Epidermal melanocyte (primary cell): Measurements from ENCODE around the gene PREX1.

Experiments used
- DNase-seq: peaks from one replicate; pipeline ENCODE4 v3.0.0; 2011; ENCODE audit warnings: low spot score; ENCODE audit not compliant: insufficient read length

The PREX1 gene

GRCh38 chr20:48625136-48625900, 202.5 kb downstream of the PREX1 start:
- DNase-seq: no peak

DNA sequence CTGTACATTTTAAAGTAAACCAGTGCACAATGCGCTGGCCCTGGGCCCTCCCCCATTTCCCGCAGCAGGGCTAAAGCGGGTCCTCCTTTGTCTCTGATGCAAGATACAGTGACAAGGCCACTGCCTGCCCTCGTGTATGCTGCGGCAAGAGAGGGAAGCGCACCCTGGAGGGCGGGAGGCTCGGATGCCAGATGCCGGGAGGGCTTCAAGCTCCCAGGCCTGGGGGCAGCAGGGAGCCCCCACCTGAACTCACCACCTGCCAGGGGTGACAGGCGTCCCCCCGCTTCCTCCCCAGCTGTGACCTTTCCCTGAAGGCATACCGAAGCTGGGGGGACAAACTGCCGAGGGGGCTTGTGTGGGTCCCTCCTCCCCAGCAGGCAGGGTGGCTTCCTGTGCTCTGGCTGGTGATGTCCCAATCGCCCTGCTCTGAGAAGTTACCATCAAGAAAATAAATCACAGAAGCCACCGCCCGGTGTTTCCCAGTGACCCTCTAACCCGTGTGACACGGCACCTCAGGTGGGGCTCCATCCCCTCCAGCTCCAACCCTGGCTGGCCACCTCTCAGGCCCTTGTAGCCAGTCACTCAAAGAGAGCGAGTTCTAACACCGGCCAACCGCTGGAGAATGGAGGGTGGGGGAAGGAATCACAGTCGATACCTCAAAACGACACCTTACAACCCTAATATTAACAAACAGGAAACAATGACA, 203.3 kb downstream of the PREX1 start:
- no peak for DNase-seq

GRCh38 chr20:48623906-48624265, 203.9 kb downstream of the PREX1 start:
- no peak for DNase-seq

DNA sequence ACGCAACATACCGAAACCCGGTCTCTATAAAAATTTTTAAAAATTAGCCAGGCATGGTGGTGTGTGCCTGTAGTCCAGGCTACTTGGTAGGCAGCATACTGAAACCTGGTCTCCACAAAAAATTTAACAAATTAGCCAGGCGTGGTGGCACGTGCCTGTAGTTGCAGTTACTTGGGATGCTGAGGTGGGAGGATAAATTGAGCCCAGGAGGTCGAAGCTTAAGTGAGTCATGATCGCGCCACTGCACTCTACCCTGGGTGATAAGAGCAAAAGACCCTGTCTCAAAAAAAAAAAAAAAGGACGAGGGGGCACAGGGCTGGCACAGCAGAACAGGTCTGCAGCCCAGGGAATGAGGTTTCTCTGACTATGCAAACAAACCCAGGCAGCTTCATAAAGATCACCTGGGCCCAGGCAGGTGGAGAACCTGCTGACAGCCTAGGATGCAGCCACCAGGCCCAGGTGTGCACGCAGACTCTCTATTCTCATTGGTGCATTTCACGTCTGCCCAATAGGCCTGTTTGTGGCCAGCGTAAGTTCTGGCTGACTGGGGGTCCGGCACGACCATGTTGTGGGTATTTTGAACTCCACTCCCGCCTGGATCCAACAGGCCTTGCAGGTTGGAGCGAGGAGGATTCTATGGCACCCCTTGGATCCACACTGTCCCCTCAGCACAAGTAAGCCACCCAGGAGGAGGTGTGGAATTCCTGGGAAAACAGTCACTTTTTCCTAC, 204.5 kb downstream of the PREX1 start:
- no peak for DNase-seq

DNA sequence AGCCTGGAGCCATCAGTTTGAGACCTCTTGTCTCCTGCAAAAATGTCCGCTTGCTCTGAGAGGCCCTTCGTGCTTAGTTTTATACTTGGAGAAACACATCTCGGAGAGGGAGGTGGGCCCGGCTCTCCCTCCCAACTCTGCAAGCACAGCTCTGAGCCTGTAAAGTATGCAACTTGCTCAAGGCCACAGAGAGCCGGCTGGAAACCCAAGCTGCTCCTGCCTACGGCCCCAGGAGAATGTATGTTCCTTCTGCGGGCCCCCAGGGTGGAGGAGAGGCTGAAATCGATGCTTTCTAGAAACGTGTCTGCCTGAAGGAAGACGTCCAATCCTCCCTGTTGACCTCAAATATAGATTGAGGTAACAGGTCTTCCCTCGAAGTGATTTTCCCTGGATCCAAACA, 205.4 kb downstream of the PREX1 start:
- DNase-seq: no peak

DNA sequence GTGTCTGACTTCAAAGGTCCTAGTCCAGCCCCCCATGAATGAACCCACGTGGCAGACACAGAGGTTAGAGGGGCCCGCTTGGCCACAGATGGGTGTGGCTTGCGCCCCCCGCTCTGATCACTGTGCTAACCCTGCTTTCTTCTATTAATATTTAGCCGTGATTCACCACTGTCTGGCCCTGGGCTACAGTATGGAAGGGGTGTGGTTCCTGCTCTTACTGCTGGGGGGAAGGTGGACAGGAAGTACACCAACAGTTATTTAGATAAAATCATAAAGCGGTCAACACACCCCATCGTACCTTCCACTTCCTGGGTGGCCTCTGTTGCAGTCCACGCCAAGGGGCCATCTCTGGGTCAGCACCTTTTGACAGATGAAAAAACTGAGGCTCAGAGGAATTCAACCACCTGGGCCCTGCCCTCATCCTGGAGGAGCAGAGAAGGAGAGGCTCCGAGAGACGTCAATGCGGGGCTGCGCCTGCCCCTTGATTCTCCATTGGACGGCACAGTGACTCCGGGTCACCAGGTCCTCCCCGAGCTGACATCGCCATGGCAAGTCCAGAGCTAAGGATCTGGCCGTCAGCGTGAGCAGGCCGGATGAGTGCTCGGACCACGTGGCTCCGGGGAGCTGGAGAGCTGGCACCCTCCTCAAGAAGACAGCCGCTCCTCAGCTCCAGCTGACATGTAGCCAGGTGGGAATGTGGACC, 206.3 kb downstream of the PREX1 start:
- DNase-seq: no peak

DNA sequence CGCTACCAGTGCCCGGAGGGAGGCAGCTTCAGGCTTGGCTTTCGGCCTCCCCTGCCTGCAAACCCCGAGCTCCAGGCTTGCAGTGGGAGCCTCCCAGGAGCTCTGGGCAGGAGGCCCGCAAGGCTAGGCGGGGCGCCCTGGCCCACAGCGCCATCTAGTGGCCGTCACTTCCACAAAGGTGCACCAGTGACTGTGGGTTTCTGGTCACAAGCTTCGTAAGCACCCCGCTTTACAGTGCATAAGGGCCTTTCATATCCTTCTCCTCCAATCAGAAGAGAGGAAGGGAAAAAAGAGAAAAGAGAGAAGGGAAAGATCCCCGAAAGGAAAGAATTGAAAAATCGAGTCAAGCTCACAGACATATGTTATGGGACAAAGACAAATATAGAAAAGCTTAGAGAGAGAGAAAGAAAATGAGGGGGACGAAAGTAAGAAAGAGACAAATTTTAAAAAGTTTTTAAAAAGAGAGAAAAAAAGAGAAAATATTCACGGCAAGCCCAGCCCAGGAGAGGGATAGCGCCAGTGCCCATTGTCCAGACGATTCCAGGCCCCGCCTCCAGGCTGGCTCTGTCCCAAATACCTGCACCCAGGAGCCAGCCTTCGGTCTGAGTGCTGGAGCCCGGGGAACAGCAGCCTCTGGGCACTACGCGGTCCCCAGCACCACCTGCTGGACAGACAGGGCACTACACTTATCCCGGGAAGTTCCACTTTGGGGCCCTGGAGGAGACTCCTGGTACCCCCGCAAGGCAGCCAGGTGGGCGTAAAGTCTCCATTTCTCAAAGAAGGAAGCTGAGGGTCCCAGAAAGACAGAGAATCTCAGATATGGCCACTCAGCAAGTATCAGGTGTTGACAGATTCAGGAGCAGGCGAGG, 207.1 kb downstream of the PREX1 start:
- DNase-seq: peak; percentile 91

- no peak for DNase-seq
Observed at GRCh38 chr20:48620154-48620506, 207.7 kb downstream of the PREX1 start.

- no peak for DNase-seq
Observed at GRCh38 chr20:48619126-48620101, 208.4 kb downstream of the PREX1 start.

DNA sequence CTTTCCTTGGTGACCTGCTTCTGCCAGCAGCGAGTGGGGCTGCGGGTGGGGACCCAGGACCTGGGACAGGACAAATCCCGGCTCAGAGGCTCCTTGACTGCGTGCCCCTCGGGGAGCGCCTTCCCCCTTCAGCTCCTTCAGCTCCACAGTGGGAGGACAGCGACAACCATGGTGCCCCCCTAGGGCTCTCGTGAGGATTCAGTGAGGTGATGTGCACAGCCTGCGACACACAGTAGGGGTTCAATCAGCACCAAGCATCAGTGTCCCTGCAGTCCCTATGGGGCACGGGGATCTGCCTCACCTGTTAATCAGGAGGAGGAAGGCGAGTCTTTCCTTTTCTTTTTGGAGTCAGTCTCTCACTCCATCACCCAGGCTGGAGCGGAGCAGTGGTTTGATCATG, 209.2 kb downstream of the PREX1 start:
- no peak for DNase-seq

DNA sequence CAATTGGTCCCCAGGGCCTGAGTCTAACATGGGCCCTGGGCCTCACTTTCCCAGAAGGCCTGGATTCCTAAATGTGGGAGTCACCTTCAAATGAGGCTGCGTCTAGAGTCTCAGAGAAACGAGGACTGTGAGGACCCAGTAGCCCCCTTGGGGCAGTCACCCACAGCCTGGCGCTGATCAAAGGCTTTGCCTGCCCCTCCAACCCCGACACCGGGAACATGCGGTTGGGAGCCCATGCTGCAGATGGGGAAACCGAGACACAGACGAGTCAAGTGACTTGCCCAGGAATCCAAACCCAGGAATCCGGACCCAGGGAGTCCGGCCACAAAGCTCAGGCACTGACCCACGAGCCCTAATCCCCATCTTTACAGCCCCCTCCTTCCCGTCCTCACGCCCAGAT, 209.7 kb downstream of the PREX1 start:
- no peak for DNase-seq

DNA sequence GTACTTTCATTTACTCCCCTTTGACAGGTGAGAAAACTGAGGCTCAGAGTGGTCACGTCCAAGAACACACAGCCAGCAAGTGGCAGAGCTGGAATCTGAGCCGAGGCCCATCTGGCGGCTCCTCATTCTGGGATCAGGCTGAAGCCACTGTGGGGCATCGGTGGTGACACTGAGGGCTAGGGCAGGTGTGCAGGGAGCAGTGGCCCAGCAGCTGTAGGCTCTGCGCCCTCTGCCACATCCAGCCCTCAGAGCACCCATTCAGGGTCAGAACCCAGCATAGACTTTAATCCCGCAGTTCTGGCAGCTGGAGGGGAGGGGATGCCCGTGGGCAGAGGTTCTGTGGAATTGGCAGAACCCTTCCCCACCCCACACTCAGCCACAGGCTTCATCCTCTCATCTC, 210.3 kb downstream of the PREX1 start:
- DNase-seq: no peak

- no peak for DNase-seq
Observed at GRCh38 chr20:48616481-48616880, 211.3 kb downstream of the PREX1 start.

DNA sequence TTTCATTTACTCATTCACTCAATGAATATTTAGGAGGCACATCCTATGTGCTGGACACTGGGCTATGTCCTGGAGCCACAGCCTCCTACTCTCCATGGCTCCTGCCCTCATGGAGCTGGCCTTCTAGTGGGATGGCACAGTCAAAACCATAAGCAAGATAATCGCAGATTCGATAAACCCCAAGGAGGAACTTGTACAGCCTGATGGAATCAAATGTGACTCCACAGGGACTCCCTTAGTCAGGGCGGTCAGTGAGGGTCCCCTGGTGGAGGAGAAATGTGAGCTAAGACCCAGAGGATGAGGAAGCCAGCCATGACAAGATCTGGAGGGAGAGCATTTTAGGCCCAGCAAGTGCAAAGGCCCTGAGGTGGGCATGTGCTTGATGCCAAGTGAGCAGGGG, 211.9 kb downstream of the PREX1 start:
- DNase-seq: no peak

- no peak for DNase-seq
Observed at GRCh38 chr20:48614593-48615274, 213.1 kb downstream of the PREX1 start.

DNA sequence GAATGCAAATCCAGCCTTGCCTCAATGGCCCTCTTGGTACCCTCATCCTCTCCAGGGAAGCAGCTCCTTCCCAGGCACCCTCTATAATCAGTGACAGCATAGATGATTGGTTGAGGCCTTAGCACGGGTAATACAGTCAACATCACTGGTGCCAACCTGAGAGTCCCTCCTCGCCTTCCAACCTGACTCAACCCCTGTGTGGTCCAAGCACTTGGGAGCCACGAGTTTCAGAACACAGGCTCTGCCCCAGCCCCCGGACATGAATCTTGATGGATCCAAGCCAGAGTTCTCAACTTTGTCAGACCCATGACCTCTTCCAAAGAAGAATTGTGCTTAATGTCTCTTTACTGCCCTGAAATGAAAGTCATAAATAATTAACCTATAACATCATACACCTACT, 213.9 kb downstream of the PREX1 start:
- DNase-seq: no peak

- no peak for DNase-seq
Observed at GRCh38 chr20:48612335-48612734, 215.5 kb downstream of the PREX1 start.

GRCh38 chr20:48610996-48611395, 216.8 kb downstream of the PREX1 start:
- DNase-seq: no peak

GRCh38 chr20:48609491-48609978, 218.3 kb downstream of the PREX1 start:
- no peak for DNase-seq
